Tibial nerve (tissue), 4 donors: ENCODE data around the gene CIT.

Source experiments
- CTCF ChIP-seq, 5 experiments: fragments of 200-600 bp in 3 of 5; fragments of 450-650 bp in 2 of 5; sonication (generic) in 3 of 5; IDR thresholded peaks; one replicate each; pipeline ENCODE4 v1.5.1; 2016 to 2019; ENCODE audit warnings: antibody characterized with exemption in 5 of 5, mild to moderate bottlenecking in 3 of 5, moderate library complexity in 2 of 5
- EP300 ChIP-seq, 2 donors: sonication (generic); formaldehyde crosslinking; IDR thresholded peaks; one replicate each; pipeline ENCODE4 v1.6.1; 2017; ENCODE audit warnings: antibody characterized with exemption in 2 of 2, mild to moderate bottlenecking in 1 of 2

DNA sequence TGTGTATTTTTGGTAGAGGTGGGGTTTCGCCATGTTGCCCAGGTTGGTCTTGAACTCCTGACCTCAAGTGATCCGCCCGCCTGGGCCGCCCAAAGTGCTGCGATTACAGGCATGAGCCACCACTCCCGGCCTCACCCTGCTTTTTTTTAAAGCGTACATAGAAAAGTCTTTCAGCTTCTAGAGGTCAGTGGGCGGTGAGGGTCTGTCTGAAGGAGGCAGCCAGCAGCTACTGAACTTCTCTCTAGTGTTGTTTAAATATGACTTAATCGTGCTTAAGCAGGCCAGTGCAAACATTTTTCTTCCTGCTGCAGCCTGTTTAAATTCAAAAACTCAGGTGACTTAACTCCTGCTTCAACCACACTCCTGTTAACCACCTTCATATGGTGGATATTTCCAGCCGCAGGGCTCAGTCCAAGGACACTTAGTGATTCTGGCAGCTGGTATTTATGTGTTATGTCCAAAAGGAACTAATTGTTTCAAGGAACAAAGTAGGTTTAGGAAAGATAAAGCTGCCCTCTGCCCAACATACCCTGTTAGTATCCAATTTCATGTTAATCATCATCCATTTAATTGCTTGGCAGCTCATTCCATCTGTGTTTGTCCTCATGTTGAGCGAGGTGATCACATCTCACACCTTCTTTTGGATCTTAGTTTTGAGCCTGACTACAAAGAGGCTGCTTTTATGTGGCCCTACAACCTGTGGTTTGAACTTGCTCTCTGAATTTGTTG is 207.2 kb downstream of the CIT start:
- TF ChIP-seq CTCF (IDR thresholded peaks at IDR 0.05): no peak
- no peak for TF ChIP-seq EP300 (IDR thresholded peaks at IDR 0.05)
